PC-9 (cell line): ENCODE data around the gene ARFRP1. TPM values are rescaled to one million over a fixed set of nuclear protein-coding genes. Genes with fewer than 3 reads are reported as not detected.

Experiments
- BruUV-seq: library from RNA; stranded (reverse); fragments of 400-500 nt; replicated peaks from 2 replicates; lab custom pipeline; 2021; lab: Mats Ljungman, UMichigan
- CTCF ChIA-PET: fragments of 300-600 bp; sonication (Branson Sonifier 250); formaldehyde crosslinking; loops from one replicate; lab custom pipeline; 2022; ENCODE audit warnings: antibody characterized with exemption; lab: Charles Lee
- POLR2A ChIA-PET: fragments of 300-600 bp; sonication (Branson Sonifier 250); formaldehyde crosslinking; loops from one replicate; lab custom pipeline; 2022; ENCODE audit warnings: antibody characterized with exemption; ENCODE audit not compliant: unreplicated experiment; lab: Charles Lee
- DNase-seq, 2 experiments: peaks; one replicate each; pipeline versions ENCODE4 v3.0.0 to v3.0.0-alpha.2; 2015 to 2022; ENCODE audit warnings: mixed read lengths in 1 of 2
- H2AFZ ChIP-seq: fragments of 200-600 bp; sonication (generic); 2 replicates; pipeline ENCODE4 v1.8.1; 2017; ENCODE audit warnings: antibody characterized with exemption
- H3F3A ChIP-seq: fragments of 200-600 bp; sonication (generic); 2 replicates; pipeline ENCODE4 v1.8.1; 2017; ENCODE audit warnings: antibody characterized with exemption, mild to moderate bottlenecking, low read depth; ENCODE audit not compliant: insufficient read depth
- H3K27ac ChIP-seq: fragments of 200-600 bp; sonication (generic); 2 replicates; pipeline ENCODE4 v1.6.1; 2016; ENCODE audit warnings: mixed run types
- H3K27me3 ChIP-seq: fragments of 200-600 bp; sonication (generic); 2 replicates; pipeline ENCODE4 v1.6.1; 2016; ENCODE audit warnings: low read depth, mixed run types; ENCODE audit not compliant: insufficient read depth
- H3K36me3 ChIP-seq: fragments of 200-600 bp; sonication (generic); 2 replicates; pipeline ENCODE4 v1.6.1; 2016; ENCODE audit warnings: low read depth, mixed run types
- H3K4me1 ChIP-seq: fragments of 200-600 bp; sonication (generic); replicated peaks from 2 replicates; pipeline ENCODE4 v1.6.1; 2016; ENCODE audit warnings: mixed run types; ENCODE audit not compliant: insufficient read depth
- H3K4me2 ChIP-seq: fragments of 200-600 bp; sonication (generic); 2 replicates; pipeline ENCODE4 v1.6.1; 2017; ENCODE audit warnings: mixed run types
- H3K4me3 ChIP-seq: fragments of 200-600 bp; sonication (generic); 2 replicates; pipeline ENCODE4 v1.6.1; 2016; ENCODE audit warnings: mixed run types
- H3K79me2 ChIP-seq: fragments of 200-600 bp; sonication (generic); 2 replicates; pipeline ENCODE4 v1.6.1; 2017; ENCODE audit warnings: low read depth, mixed run types
- H3K9me2 ChIP-seq: fragments of 200-600 bp; sonication (generic); 2 replicates; pipeline ENCODE4 v1.8.1; 2017; ENCODE audit warnings: mild to moderate bottlenecking; ENCODE audit not compliant: insufficient read depth
- H3K9me3 ChIP-seq: fragments of 200-600 bp; sonication (generic); 2 replicates; pipeline ENCODE4 v1.8.1; 2016; ENCODE audit warnings: low read depth; ENCODE audit not compliant: insufficient read depth
- H4K20me1 ChIP-seq: fragments of 200-600 bp; sonication (generic); 2 replicates; pipeline ENCODE4 v1.8.1; 2017; ENCODE audit not compliant: insufficient read depth
- CTCF ChIP-seq: fragments of 200-600 bp; sonication (generic); conservative IDR thresholded peaks from 2 replicates; pipeline ENCODE4 v1.6.1; 2017; ENCODE audit warnings: mixed run types, antibody characterized with exemption, mild to moderate bottlenecking, moderate library complexity
- EZH2 ChIP-seq: fragments of 200-600 bp; sonication (generic); IDR thresholded peaks from 2 replicates; pipeline ENCODE4 v1.8.0; 2017; ENCODE audit warnings: antibody characterized with exemption, low read depth
- intact Hi-C: fragments of 100-400 bp; cut with micrococcal nuclease; formaldehyde crosslinking; loops from one replicate; pipeline ENCODE4 v1.10.0; 2022; ENCODE audit not compliant: unreplicated experiment
- total RNA-seq: library from RNA; stranded (reverse); gene quantifications from 2 replicates; pipeline ENCODE4 v1.2.3, GENCODE V29; 2021

The ARFRP1 gene
- total RNA-seq, 1 experiment from 2014 or later, result 59.1 TPM

- no peak for TF ChIP-seq CTCF
- no peak for TF ChIP-seq EZH2
- no peak overlapping the region for H3K4me3 ChIP-seq
- H3K27ac ChIP-seq, result no peak overlapping the region
- POLR2A ChIA-PET, result interaction anchor here (0.6 kb wide), 1 partner anchor 33 kb away, joined by 11 read pairs; no protein-coding TSS in a partner anchor
- H3K9me2 ChIP-seq, result no peaks in the 10 kb centered on the region
- H3K27me3 ChIP-seq, result no peaks in the 10 kb centered on the region
- intact Hi-C loops, result no loop called here
- H2AFZ ChIP-seq, result no peak overlapping the region
- peaks cover 29% of the 10 kb centered on the region for H3F3A ChIP-seq
- H3K36me3 ChIP-seq, result no peaks in the 10 kb centered on the region
- CTCF ChIA-PET, result no interaction called here
- no peak for DNase-seq
- H3K4me1 ChIP-seq, result no peaks in the 10 kb centered on the region; the same call in 1 of the 2 replicates
- H3K4me2 ChIP-seq, result no peak overlapping the region
- no TSS peak for BruUV-seq
- H4K20me1 ChIP-seq, result no peaks in the 10 kb centered on the region
- H3K9me3 ChIP-seq, result no peaks in the 10 kb centered on the region
- no peaks in the 10 kb centered on the region for H3K79me2 ChIP-seq
These were observed 58.7 kb downstream of the ARFRP1 start for GRCh38 chr20:63648895-63649589.

Other genes with a start within 250 kb of the ARFRP1 start
- 0.30 TPM in 1 of 2 replicates, not detected in the other for gene KCNQ2, start 235.3 kb downstream of the ARFRP1 start, total RNA-seq
- 75.2 and 90.2 TPM in 2 replicates for gene EEF1A2, start 208.9 kb downstream of the ARFRP1 start, total RNA-seq
- gene PPDPF, start 187.2 kb downstream of the ARFRP1 start, total RNA-seq, result 243 and 253 TPM in 2 replicates
- gene PTK6, start 170.6 kb downstream of the ARFRP1 start, total RNA-seq, result 12.9 and 13.3 TPM in 2 replicates
- gene SRMS, start 160.2 kb downstream of the ARFRP1 start, total RNA-seq, result 1.2 TPM in 2 replicates
- 7.7 and 10.6 TPM in 2 replicates for gene FNDC11, start 153.8 kb downstream of the ARFRP1 start, total RNA-seq
- 33.7 and 52.6 TPM in 2 replicates for gene HELZ2, start 133.7 kb downstream of the ARFRP1 start, total RNA-seq
- 18.9 and 19.3 TPM in 2 replicates for gene GMEB2, start 80.9 kb downstream of the ARFRP1 start, total RNA-seq
- gene STMN3, start 54.6 kb downstream of the ARFRP1 start, total RNA-seq, result 24.3 and 24.4 TPM in 2 replicates
- 36.0 and 37.4 TPM in 2 replicates for gene RTEL1, start 49.7 kb downstream of the ARFRP1 start, total RNA-seq
- gene TNFRSF6B, start 11.3 kb downstream of the ARFRP1 start, total RNA-seq, result not detected in 2 replicates
- 27.2 and 31.4 TPM in 2 replicates for gene ZGPAT, start 63 bp upstream of the ARFRP1 start, total RNA-seq
- 18.7 and 24.8 TPM in 2 replicates for gene LIME1, start 28.7 kb upstream of the ARFRP1 start, total RNA-seq
- 167 and 233 TPM in 2 replicates for gene SLC2A4RG, start 31.8 kb upstream of the ARFRP1 start, total RNA-seq
- 3.6 and 4.9 TPM in 2 replicates for gene ZBTB46, start 123.3 kb upstream of the ARFRP1 start, total RNA-seq
- not detected in 2 replicates for gene ABHD16B, start 153.5 kb upstream of the ARFRP1 start, total RNA-seq
- gene TPD52L2, start 157.3 kb upstream of the ARFRP1 start, total RNA-seq, result 149 and 158 TPM in 2 replicates
- gene DNAJC5, start 187.2 kb upstream of the ARFRP1 start, total RNA-seq, result 47.0 and 48.1 TPM in 2 replicates
- 51.7 and 55.1 TPM in 2 replicates for gene UCKL1, start 248.4 kb upstream of the ARFRP1 start, total RNA-seq